Skeletal muscle cell (primary cell): ENCODE measurements around the gene TAF10.

ENCODE experiments used
- DNase-seq: peaks from one replicate; pipeline ENCODE4 v3.0.0-alpha.2; 2010; ENCODE audit warnings: low read depth
- H3K4me3 ChIP-seq: 2 replicates; pipeline ENCODE4 v1.5.1; 2011; ENCODE audit warnings: low read depth, mild to moderate bottlenecking, control low read depth, low read length, moderate library complexity

Gene TAF10

GRCh38 chr11:6594142-6594768 is 17.8 kb downstream of the TAF10 start:
- no peak for DNase-seq
- no peak overlapping the region for H3K4me3 ChIP-seq

- DNase-seq, result no peak
- H3K4me3 ChIP-seq, result no peak overlapping the region
Observed at GRCh38 chr11:6588018-6588417, 24.0 kb downstream of the TAF10 start.

- H3K4me3 ChIP-seq, result no peak overlapping the region
- DNase-seq, result no peak
Observed at GRCh38 chr11:6587360-6587953, 24.6 kb downstream of the TAF10 start.

- no peak overlapping the region for H3K4me3 ChIP-seq
- no peak for DNase-seq
Observed at GRCh38 chr11:6586434-6587359, 25.3 kb downstream of the TAF10 start.

- H3K4me3 ChIP-seq, result no peak overlapping the region
- DNase-seq, result no peak
Observed at GRCh38 chr11:6584528-6584927, 27.5 kb downstream of the TAF10 start.

- DNase-seq, result no peak
- H3K4me3 ChIP-seq, result no peak overlapping the region
Observed at GRCh38 chr11:6583584-6583983, 28.4 kb downstream of the TAF10 start.

GRCh38 chr11:6579681-6580080 is 32.3 kb downstream of the TAF10 start:
- no peak overlapping the region for H3K4me3 ChIP-seq
- no peak for DNase-seq

GRCh38 chr11:6578134-6578533 is 33.9 kb downstream of the TAF10 start:
- no peak for DNase-seq
- no peak overlapping the region for H3K4me3 ChIP-seq

GRCh38 chr11:6576471-6577373 is 35.3 kb downstream of the TAF10 start:
- no peak overlapping the region for H3K4me3 ChIP-seq
- DNase-seq, result peak; percentile 55

GRCh38 chr11:6574816-6575715 is 37.0 kb downstream of the TAF10 start:
- DNase-seq, result no peak
- H3K4me3 ChIP-seq, result no peak overlapping the region

GRCh38 chr11:6572215-6572614 is 39.8 kb downstream of the TAF10 start:
- no peak overlapping the region for H3K4me3 ChIP-seq
- peak; percentile 59 for DNase-seq

- no peak for DNase-seq
- H3K4me3 ChIP-seq, result no peak overlapping the region
Observed at GRCh38 chr11:6571434-6572008, 40.5 kb downstream of the TAF10 start.

- no peak overlapping the region for H3K4me3 ChIP-seq
- no peak for DNase-seq
Observed at GRCh38 chr11:6570691-6571427, 41.2 kb downstream of the TAF10 start.

- H3K4me3 ChIP-seq, result no peak overlapping the region
- no peak for DNase-seq
Observed at GRCh38 chr11:6569706-6570105, 42.3 kb downstream of the TAF10 start.

GRCh38 chr11:6568191-6568918 is 43.7 kb downstream of the TAF10 start:
- DNase-seq, result peak; percentile 45

GRCh38 chr11:6567371-6567745 is 44.7 kb downstream of the TAF10 start:
- DNase-seq, result no peak
- H3K4me3 ChIP-seq, result no peak overlapping the region

More at GRCh38 chr11:6568191-6568918, 43.7 kb downstream of the TAF10 start:
- H3K4me3 ChIP-seq, result no peak overlapping the region
